ENCODE results near the gene ADGRF3. TPM values are rescaled to one million over a fixed set of nuclear protein-coding genes. Genes with fewer than 3 reads are reported as not detected.

Gene ADGRF3
- total and polyA plus RNA-seq, 10 of the 15 experiments (the other 5 are each of a cell fraction or from before 2014, with no cell fraction given), result 0.03 to 3.1 (median 0.84) TPM

GRCh38 chr2:26351375-26352090, 4.9 kb upstream of the ADGRF3 start:
- Histone ChIP-seq H3K4me1 (ENCODE audit: control insufficient read depth, insufficient read depth, low read length) (0 out of 2 replicates have a peak, but pooled peaks cover 7% of the 10 kb centered on the region), H2AFZ (ENCODE audit: control insufficient read depth, low read depth, low read length) (no peak overlapping the region), H3K9me3 (replicated peaks; ENCODE audit: control insufficient read depth, insufficient read depth, low read length) (no peaks in the 10 kb centered on the region), H3K27me3 (replicated peaks in 1 of 2; ENCODE audit: control insufficient read depth in 2 of 2, insufficient read depth in 2 of 2, low read length in 1 of 2) (no peaks in the 10 kb centered on the region), H3K36me3 (ENCODE audit: control insufficient read depth in 2 of 2, insufficient read depth in 2 of 2, low read length in 1 of 2) (peaks cover 0 to 4% of the 10 kb centered on the region in 2 experiments; a peak in 1 of 4 replicates), H3K4me3 (no peak overlapping the region), H3K27ac (ENCODE audit: control insufficient read depth, insufficient read depth) (no peak overlapping the region), H3K9ac (ENCODE audit: control insufficient read depth, insufficient read depth, low read length) (no peak overlapping the region), H4K20me1 (ENCODE audit: control insufficient read depth, insufficient read depth) (no peaks in the 10 kb centered on the region), H3K4me2 (ENCODE audit: control insufficient read depth, insufficient read depth) (no peak overlapping the region), H3K79me2 (ENCODE audit: control insufficient read depth, insufficient read depth, low read length) (peaks cover 91% of the 10 kb centered on the region)
- in situ Hi-C loops (cut with MboI) (no loop called here), intact Hi-C loops (cut with micrococcal nuclease; ENCODE audit: unreplicated experiment) (no loop called here)
- no peak for ATAC-seq
- SMC1A ChIA-PET (ENCODE audit: uncharacterized antibody, unreplicated experiment), result no interaction called here
- RAD21 ChIA-PET (ENCODE audit: unreplicated experiment), result no interaction called here
- POLR2A ChIA-PET, result no interaction called here
- DNase-seq (ENCODE audit: low read depth, low spot score), result no peak
- 98% methylated on average over 10 of the region's 10 CpGs for WGBS (ENCODE audit: insufficient coverage, insufficient replicate concordance, low lambda C conversion rate, missing lambda C conversion rate)
- CTCF ChIA-PET, result no interaction called here
- BruUV-seq (replicated peaks), result no TSS peak
- TF ChIP-seq SIN3A (IDR thresholded peaks at IDR 0.05; ENCODE audit: low read depth, low read length) (no peak), SREBF1 (IDR thresholded peaks at IDR 0.05; ENCODE audit: low read length) (no peak), PML (IDR thresholded peaks at IDR 0.05; ENCODE audit: low read length) (no peak), WRNIP1 (IDR thresholded peaks at IDR 0.05; ENCODE audit: borderline replicate concordance, low read depth, low read length) (no peak), HDAC6 (IDR thresholded peaks at IDR 0.05; ENCODE audit: unreplicated experiment) (no peak), ZBTB4 (CRISPR knock-in tag; IDR thresholded peaks at IDR 0.05) (no peak), SREBF2 (IDR thresholded peaks at IDR 0.05; ENCODE audit: low read length) (no peak), BCL3 (IDR thresholded peaks at IDR 0.05; ENCODE audit: borderline replicate concordance, insufficient read depth, low read depth, low read length, poor library complexity, severe bottlenecking) (no peak), SUZ12 (IDR thresholded peaks at IDR 0.05; ENCODE audit: unreplicated experiment) (no peak)
- no peak for FAIRE-seq

All from GM12878 (cell line).